ENCODE data around the gene FAM177A1.

DNA sequence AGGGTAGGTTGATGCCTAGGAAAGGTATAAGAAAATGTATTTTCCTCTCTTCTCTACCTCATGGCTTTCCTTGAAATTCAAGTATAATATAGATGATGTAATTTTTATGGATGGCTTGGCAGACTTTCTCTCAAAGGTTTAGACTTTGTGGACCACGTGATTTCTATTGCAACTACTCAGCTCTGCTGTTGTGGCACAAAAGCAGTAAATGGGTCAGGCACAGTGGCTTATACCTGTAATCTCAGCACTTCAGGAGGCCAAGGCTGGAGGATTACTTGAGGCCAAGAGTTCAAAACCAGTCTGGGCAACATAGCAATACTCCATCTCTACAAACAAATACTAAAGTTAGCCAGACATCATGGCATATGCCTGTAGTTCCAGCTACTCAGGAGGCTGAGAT is 41.2 kb upstream of the FAM177A1 start:
- TF ChIP-seq, protein P1, sequence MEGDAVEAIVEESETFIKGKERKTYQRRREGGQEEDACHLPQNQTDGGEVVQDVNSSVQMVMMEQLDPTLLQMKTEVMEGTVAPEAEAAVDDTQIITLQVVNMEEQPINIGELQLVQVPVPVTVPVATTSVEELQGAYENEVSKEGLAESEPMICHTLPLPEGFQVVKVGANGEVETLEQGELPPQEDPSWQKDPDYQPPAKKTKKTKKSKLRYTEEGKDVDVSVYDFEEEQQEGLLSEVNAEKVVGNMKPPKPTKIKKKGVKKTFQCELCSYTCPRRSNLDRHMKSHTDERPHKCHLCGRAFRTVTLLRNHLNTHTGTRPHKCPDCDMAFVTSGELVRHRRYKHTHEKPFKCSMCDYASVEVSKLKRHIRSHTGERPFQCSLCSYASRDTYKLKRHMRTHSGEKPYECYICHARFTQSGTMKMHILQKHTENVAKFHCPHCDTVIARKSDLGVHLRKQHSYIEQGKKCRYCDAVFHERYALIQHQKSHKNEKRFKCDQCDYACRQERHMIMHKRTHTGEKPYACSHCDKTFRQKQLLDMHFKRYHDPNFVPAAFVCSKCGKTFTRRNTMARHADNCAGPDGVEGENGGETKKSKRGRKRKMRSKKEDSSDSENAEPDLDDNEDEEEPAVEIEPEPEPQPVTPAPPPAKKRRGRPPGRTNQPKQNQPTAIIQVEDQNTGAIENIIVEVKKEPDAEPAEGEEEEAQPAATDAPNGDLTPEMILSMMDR (IDR thresholded peaks at IDR 0.05; ENCODE audit: insufficient read depth, low read depth, low read length): no peak
- no peak for TF ChIP-seq EZH2 (IDR thresholded peaks at IDR 0.05; ENCODE audit: insufficient read depth, low read length)

Data from astrocyte (in vitro differentiated cells and primary cell).